ENCODE data around the gene SBF1.

DNA sequence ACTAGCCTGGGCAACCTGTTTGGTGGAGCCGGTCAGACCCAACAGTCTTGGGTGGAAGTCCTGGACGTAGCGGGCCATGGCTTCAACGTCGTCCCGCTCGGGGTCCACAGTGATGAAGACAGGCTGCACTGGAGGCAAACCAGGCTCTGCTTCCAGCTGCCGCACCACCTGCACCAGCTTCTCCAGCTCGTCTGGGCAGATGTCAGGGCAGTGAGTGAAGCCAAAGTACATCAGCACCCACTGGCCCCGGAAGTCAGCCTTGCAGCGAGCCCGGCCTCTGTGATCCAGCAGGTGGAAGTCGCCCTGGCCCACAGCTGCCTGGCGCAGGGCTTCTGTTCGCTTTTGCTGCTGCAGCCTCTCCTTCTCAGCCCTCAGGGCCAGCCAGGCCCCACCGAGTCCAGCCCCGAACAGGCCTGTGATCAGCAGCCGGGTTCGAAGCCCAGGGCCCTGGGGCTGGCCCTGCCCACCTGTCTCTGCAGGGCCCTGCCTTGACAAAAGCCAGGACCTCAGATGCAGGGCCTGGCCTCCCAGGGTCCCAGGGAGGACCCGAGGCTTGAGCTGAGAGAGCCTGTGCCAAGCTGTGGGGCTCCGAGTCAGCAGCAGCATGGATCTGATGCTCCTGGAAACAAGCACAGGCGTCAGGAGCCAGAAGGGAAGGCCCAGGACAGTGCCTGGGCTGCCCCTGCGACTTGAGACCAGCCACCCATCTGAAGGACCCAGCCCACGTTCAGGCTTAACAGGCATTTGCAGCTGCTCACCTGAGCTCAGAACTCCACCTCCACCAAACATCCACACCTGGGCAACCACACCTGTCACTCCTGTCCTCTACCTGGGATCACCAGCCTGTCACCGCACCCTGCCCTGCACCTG lies 49.2 kb upstream of the SBF1 start:
- TF ChIP-seq, protein P1, sequence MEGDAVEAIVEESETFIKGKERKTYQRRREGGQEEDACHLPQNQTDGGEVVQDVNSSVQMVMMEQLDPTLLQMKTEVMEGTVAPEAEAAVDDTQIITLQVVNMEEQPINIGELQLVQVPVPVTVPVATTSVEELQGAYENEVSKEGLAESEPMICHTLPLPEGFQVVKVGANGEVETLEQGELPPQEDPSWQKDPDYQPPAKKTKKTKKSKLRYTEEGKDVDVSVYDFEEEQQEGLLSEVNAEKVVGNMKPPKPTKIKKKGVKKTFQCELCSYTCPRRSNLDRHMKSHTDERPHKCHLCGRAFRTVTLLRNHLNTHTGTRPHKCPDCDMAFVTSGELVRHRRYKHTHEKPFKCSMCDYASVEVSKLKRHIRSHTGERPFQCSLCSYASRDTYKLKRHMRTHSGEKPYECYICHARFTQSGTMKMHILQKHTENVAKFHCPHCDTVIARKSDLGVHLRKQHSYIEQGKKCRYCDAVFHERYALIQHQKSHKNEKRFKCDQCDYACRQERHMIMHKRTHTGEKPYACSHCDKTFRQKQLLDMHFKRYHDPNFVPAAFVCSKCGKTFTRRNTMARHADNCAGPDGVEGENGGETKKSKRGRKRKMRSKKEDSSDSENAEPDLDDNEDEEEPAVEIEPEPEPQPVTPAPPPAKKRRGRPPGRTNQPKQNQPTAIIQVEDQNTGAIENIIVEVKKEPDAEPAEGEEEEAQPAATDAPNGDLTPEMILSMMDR (IDR thresholded peaks at IDR 0.05) = no peak
- TF ChIP-seq POLR2A (IDR thresholded peaks at IDR 0.05) = no peak
